GM18867 (cell line): ENCODE results near the gene TRIM5.
A peak's percentile ranks its signal among the peaks of the same experiment; 100 is the strongest.

Experiments used
- ATAC-seq: cut with Tn5 transposase; IDR thresholded peaks from one replicate; pipeline ENCODE4 v1.9.1; 2021; ENCODE audit warnings: mild to moderate bottlenecking, moderate library complexity; ENCODE audit not compliant: unreplicated experiment

Gene TRIM5

DNA sequence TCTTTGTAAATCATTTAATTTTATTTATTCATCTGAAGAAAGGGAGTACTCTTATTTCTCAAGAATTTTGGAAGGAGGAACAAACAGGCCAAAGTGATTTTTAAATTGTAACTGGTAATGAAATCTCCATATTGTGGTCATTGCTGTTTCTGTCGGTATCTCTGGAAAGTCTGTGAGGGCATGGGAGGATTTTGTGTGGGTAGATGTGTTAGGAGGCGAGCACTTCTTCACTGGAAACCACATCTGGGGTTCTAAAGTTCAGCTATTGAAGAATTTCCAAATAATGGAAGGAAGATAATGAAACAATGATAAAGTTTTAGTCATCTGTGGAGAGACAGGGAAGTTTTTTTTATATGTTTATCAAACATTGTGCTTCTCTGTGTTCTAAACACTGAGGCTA, 53.5 kb downstream of the TRIM5 start:
- ATAC-seq = peak; percentile 21

DNA sequence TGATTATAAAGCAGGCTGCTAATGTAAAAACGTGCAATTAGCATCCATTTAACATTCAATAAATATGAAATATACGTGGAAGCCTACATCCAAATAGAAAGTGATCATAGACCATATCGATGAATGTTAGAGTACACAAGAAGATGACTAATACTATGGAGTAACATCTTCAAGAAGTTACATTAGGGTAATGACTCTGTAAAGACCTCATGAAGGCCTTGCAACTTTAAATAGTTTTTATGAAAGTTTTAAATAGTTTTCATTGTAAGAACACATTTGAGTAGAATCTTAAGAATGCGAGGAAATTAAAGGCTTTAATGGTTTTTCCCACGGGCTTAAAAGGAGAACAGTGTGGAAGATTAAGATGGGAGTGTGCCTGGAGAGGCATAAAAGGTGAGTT, 58.7 kb downstream of the TRIM5 start:
- ATAC-seq = no peak

DNA sequence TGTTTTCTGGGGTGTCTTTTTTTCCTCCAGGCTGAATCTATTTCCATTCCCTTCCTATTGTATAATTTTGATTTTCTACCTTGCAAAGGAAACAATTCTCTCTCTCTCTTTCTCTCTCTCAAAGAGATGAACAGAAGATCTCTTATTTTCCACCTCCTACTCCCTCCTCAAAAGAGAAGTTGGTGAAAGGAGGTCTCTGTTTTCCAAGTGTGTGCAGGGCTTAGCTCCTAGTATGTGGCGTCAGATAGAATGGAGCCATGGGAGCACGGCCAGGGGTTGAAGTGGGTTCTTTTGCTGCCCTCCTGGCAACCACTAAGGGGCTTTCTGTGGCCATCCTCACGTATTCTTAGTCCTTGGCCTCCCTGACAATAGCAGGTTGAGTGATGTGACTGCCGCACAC, 59.6 kb downstream of the TRIM5 start:
- ATAC-seq = no peak

DNA sequence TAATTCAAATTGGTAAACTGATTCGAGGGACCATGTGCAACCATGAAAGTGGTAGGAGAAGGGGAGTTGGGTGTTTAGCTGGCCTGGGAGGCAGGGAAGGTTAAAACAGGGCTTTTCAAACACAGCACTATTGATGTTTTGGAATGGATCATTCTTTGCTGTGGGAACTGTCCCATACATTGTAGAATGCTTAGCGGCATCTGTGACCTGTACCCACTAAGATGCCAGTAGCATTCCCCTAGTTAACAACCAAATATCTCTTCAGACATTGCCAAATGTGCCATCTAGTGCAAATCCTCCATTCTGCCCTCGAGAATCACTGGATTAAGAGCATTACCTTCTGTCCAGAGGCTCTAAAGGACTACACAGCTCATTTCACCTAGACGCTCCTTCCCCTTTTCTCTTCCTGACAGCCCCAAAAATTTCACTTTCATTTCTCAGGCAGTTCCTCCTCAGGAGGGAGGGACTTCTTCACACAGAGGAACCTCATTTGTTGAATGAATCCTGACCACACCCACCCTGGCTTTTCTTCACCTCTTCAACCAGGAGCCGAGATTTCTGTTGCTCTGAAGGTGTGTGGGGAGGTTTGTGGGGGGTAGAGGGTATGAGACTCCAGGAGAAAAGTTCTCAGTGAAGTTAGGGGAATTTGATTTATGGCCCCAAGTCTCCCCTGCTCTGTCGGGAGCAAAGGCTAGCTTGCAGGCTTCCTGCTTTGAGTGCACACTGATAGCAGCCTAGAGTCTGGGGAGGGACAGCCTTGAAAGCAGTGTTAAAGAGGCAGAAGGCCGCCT, 60.2 kb downstream of the TRIM5 start, which contains the start of gene TRIM34:
TSS of gene TRIM34 (plus strand) at position 513 of the 791 bp plus-strand sequence. CDS start 7,331 bp downstream, outside the sequence.
- peak; percentile 97 for ATAC-seq

DNA sequence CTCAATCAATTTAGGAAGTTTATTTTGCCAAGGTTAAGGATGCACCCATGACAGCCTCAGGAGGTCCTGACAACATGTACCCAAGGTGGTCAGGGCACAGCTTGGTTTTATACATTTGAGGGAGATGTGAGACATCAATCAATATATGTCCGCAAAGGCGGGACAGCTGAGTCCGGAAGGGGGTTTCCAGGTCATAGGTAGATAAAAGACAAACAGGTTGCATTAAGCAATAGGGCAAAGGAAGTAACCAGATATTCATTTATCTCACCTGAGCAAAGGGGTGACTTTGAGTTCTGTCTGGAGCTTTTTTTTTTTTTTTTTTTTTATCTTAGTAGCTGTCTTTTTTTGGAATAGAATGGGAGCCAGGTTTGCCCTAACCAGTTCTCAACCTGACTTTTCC, 62.1 kb downstream of the TRIM5 start:
- ATAC-seq = no peak

DNA sequence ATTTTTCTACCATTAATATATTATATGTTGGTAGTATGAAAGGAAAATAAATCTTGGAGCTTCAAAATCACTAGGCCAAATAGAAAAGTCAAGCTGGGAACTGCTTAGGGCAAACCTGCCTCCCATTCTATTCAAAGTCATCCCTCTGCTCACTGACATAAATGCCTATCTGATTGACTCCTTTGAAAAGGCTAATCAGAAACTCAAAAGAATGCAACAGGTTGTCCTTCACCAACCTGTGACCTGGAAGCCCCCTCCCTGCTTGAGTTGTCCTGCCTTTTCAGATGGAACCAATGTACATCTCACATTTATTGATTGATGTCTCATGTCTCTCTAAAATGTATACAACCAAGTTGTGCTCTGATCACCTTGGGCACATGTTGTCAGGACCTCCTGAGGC, 63.3 kb downstream of the TRIM5 start:
- ATAC-seq = no peak

DNA sequence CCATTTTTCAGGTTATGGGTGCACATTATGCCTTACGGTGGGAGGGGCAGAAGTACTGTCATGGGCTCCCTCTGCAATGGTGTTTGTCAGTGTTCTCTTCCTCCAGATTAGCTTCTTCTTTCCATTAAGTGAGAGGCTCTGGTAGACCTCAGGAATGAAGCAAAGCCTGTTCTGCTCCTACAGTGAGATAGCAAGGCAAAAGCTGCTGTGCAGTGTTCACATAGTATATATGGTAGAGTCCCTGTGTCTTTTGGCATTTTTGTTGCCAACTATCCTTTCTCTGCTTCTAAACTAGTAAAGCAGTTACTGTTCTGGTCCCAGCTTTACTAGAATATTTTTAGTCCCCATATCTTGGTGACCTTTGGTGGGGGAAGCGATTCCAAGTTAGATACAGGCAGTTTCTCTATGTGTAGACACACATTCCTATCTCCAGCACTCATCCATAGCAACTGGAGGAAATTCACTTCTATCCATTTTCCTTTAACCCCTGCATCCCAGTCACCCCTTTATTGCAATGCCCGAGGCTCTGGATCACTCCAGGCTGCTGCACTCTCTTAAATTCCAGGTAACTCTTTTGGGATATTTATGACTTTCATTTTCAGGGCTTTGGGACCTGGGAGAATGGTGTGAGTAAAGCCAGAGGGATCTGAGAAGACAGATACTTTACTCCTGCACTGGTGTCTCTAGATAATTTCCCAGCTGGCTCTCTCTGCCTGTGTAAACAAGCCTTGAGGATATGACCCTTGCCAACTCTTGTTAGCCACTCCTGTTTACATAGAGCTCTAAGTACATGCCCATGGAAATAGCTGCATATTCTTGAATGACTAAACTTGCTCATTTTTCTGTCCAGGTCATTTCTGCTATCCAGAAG, 64.0 kb downstream of the TRIM5 start:
- no peak for ATAC-seq

DNA sequence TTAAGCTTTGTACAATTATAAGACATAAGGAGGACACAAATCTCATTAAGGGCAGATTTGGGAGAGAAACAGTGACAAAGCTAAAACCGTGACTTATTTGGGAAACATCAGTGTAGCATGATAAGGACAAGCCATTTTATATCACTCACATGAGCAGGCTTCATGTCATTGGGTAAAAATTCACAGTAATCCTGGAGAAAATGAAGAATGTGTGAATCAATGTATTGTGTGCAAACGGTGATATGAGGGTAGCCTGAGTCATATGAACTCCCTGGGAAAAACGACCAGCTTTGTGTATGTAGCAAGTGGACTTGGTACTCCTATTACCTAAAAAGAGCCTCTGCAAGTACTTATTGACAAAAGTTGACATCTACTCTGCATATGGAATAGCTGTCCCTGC, 66.1 kb downstream of the TRIM5 start:
- ATAC-seq = no peak
